Stomach (tissue), 9 donors: ENCODE results near the gene MYO18B. TPM values are rescaled to one million over a fixed set of nuclear protein-coding genes. Genes with fewer than 3 reads are reported as not detected.
"Not testable (repeated sequence)": the region's sequence is repeated elsewhere in the genome, so short reads cannot be mapped to it uniquely, and the experiment has no call there.

ENCODE experiments used
- DNase-seq, 2 donors: peaks; one replicate each; pipeline versions ENCODE4 v3.0.0 to v3.0.0-alpha.2; 2013 to 2019
- H3K27ac ChIP-seq, 5 donors: fragments of 200-600 bp in 4 of 5; sonication (generic) in 4 of 5; one replicate each; pipeline ENCODE4 v1.5.1; 2013 to 2019; ENCODE audit warnings: mild to moderate bottlenecking in 1 of 5, moderate library complexity in 1 of 5
- H3K27me3 ChIP-seq, 3 donors: fragments of 200-600 bp; sonication (generic); one replicate each; pipeline ENCODE4 v1.5.1; 2017 to 2019; ENCODE audit warnings: mixed run types in 1 of 3
- H3K36me3 ChIP-seq, 4 donors: fragments of 200-600 bp; sonication (generic); 1 replicate in 3 of 4; 2 replicates in 1 of 4; pipeline ENCODE4 v1.5.1; 2016 to 2019
- H3K4me1 ChIP-seq, 4 donors: fragments of 200-600 bp; sonication (generic); one replicate each; pipeline ENCODE4 v1.5.1; 2016 to 2019
- H3K4me3 ChIP-seq, 4 donors: fragments of 200-600 bp; sonication (generic) in 3 of 4; one replicate each; pipeline ENCODE4 v1.5.1; 2016 to 2019; ENCODE audit warnings: mild to moderate bottlenecking in 1 of 4
- H3K9me3 ChIP-seq, 4 donors: fragments of 200-600 bp; sonication (generic); one replicate each; pipeline ENCODE4 v1.5.1; 2016 to 2019
- CTCF ChIP-seq, 7 experiments: fragments of 450-650 bp in 4 of 7; fragments of 200-600 bp in 3 of 7; sonication (generic) in 3 of 7; IDR thresholded peaks; one replicate each; pipeline ENCODE4 v1.5.1; 2016 to 2019; ENCODE audit warnings: antibody characterized with exemption in 7 of 7, control low read depth in 2 of 7, mild to moderate bottlenecking in 1 of 7
- EP300 ChIP-seq: sonication (generic); formaldehyde crosslinking; IDR thresholded peaks from one replicate; pipeline ENCODE4 v1.6.1; 2017; ENCODE audit warnings: antibody characterized with exemption
- POLR2A ChIP-seq, 4 donors: fragments of 450-650 bp; IDR thresholded peaks; one replicate each; pipeline ENCODE4 v1.6.1; 2016; ENCODE audit warnings: antibody characterized with exemption in 4 of 4, control low read depth in 2 of 4, mild to moderate bottlenecking in 1 of 4, moderate library complexity in 1 of 4
- POLR2AphosphoS5 ChIP-seq, 3 donors: sonication (generic); formaldehyde crosslinking; IDR thresholded peaks; one replicate each; pipeline ENCODE4 v1.6.1; 2016; ENCODE audit warnings: antibody characterized with exemption in 3 of 3
- WGBS, 5 donors: extraction: QIAGEN DNeasy Blood & Tissue Kit in 3 of 5; methylation state at CpG; one replicate each; pipeline versions ENCODE4 v1.1.5 to v1.1.7; 2013 to 2018; 5-methylcytosine and 5-hydroxymethylcytosine counted together
- intact Hi-C: fragments of 100-400 bp; cut with DNase I; formaldehyde crosslinking; loops from one replicate; pipeline ENCODE4 v1.15.1; 2023; ENCODE audit warnings: low total_unique reads
- polyA plus RNA-seq, 3 donors: library from polyadenylated mRNA; stranded (reverse); fragments of 200-250 nt; gene quantifications; one replicate each; pipeline ENCODE4 v1.2.3, GENCODE V29; 2013
- total RNA-seq, 5 donors: library from RNA; depleted of rRNA; stranded (reverse); fragments of >200 nt; gene quantifications; one replicate each; pipeline versions ENCODE4 v1.1.0 to v1.2.3, GENCODE V29; 2014 to 2016
- donor health status: healthy with polysubstance abuse.
- donor health status: Bipolar disorder and iron deficiency.
- donor health status: healthy.

The MYO18B gene
- total and polyA plus RNA-seq, 8 donors = 0.31 to 7.6 (median 0.92) TPM; not detected in 1

GRCh38 chr22:25702040-25702439, 39.9 kb upstream of the MYO18B start:
- peaks cover 0 to 7% (median 2%) of the 10 kb centered on the region in 4 donors for H3K36me3 ChIP-seq
- H3K9me3 ChIP-seq = no peaks in the 10 kb centered on the region
- H3K27ac ChIP-seq = no peak overlapping the region
- H3K27me3 ChIP-seq = no peaks in the 10 kb centered on the region
- no peaks in the 10 kb centered on the region for H3K4me1 ChIP-seq
- TF ChIP-seq EP300 = no peak
- peak in 3 of 7 experiments; percentile 13 to 33 (median 21) for TF ChIP-seq CTCF (IDR thresholded peaks at IDR 0.05)
- no peak for TF ChIP-seq POLR2A (IDR thresholded peaks at IDR 0.05)
- no peak for TF ChIP-seq POLR2AphosphoS5 (IDR thresholded peaks at IDR 0.05)
- peak in 1 of 2 donors; percentile 52 for DNase-seq
- no peak overlapping the region for H3K4me3 ChIP-seq
- intact Hi-C loops = no loop called here

GRCh38 chr22:25702571-25703167, 39.3 kb upstream of the MYO18B start:
- Histone ChIP-seq H3K4me3 (no peak overlapping the region), H3K27ac (no peak overlapping the region), H3K4me1 (no peaks in the 10 kb centered on the region), H3K9me3 (no peaks in the 10 kb centered on the region), H3K27me3 (no peaks in the 10 kb centered on the region), H3K36me3 (peaks cover 0 to 12% (median 5%) of the 10 kb centered on the region in 4 donors)
- WGBS, 5 donors = 83 to 88% (median 86%) methylated on average over 7 of the region's 7 CpGs
- DNase-seq = no peak
- intact Hi-C loops = no loop called here
- TF ChIP-seq EP300 (no peak), POLR2AphosphoS5 (IDR thresholded peaks at IDR 0.05) (no peak), POLR2A (IDR thresholded peaks at IDR 0.05) (no peak), CTCF (IDR thresholded peaks at IDR 0.05) (no peak)

- Histone ChIP-seq H3K9me3 (no peaks in the 10 kb centered on the region), H3K36me3 (peaks cover 0 to 21% (median 7%) of the 10 kb centered on the region in 4 donors), H3K4me3 (no peak overlapping the region), H3K4me1 (no peaks in the 10 kb centered on the region), H3K27me3 (no peaks in the 10 kb centered on the region), H3K27ac (no peak overlapping the region)
- TF ChIP-seq POLR2A (IDR thresholded peaks at IDR 0.05) = no peak
- TF ChIP-seq POLR2AphosphoS5 (IDR thresholded peaks at IDR 0.05) = no peak
- TF ChIP-seq CTCF (IDR thresholded peaks at IDR 0.05) = no peak
- TF ChIP-seq EP300 = no peak
- DNase-seq = no peak
- intact Hi-C loops = no loop called here
- 84 to 100% (median 98%) methylated on average over 2 of the region's 2 CpGs for WGBS, 5 donors
Measured at GRCh38 chr22:25704701-25705100, 37.3 kb upstream of the MYO18B start.

- H3K36me3 ChIP-seq = peaks cover 0 to 21% (median 9%) of the 10 kb centered on the region in 4 donors
- H3K27ac ChIP-seq = no peak overlapping the region
- no peak for DNase-seq
- H3K27me3 ChIP-seq = no peaks in the 10 kb centered on the region
- H3K4me3 ChIP-seq = no peak overlapping the region
- TF ChIP-seq CTCF (IDR thresholded peaks at IDR 0.05) = no peak
- TF ChIP-seq EP300 = no peak
- no peak for TF ChIP-seq POLR2A (IDR thresholded peaks at IDR 0.05)
- TF ChIP-seq POLR2AphosphoS5 (IDR thresholded peaks at IDR 0.05) = no peak
- H3K9me3 ChIP-seq = no peaks in the 10 kb centered on the region
- WGBS, 5 donors = 88 to 94% (median 90%) methylated on average over 5 of the region's 5 CpGs
- intact Hi-C loops = no loop called here
- no peaks in the 10 kb centered on the region for H3K4me1 ChIP-seq
Measured at GRCh38 chr22:25706197-25706596, 35.8 kb upstream of the MYO18B start.

GRCh38 chr22:25708430-25708829, 33.6 kb upstream of the MYO18B start:
- H3K27ac ChIP-seq, H3K4me3 ChIP-seq, H3K4me1 ChIP-seq, DNase-seq, H3K9me3 ChIP-seq, H3K27me3 ChIP-seq, intact Hi-C loops: not testable (repeated sequence)
- WGBS, 5 donors = 81 to 94% (median 87%) methylated on average over 6 of the region's 6 CpGs
- H3K36me3 ChIP-seq = peaks cover 0 to 21% (median 12%) of the 10 kb centered on the region in 4 donors
